H9 (cell line): ENCODE measurements around the gene KLHL21. TPM values are rescaled to one million over a fixed set of nuclear protein-coding genes. Genes with fewer than 3 reads are reported as not detected.
A peak's percentile ranks its signal among the peaks of the same experiment; 100 is the strongest.

Source experiments
- DNase-seq: peaks from one replicate; pipeline ENCODE4 v3.0.0-alpha.2; 2017
- H2AFZ ChIP-seq: one replicate; pipeline ENCODE4 v1.6.1; 2013; ENCODE audit warnings: mild to moderate bottlenecking, low read length, control low read depth, moderate library complexity
- H2AK5ac ChIP-seq: 2 replicates; pipeline ENCODE4 v1.6.1; 2013; ENCODE audit warnings: low read length, control low read depth, mixed read lengths; ENCODE audit not compliant: insufficient read length
- H2BK120ac ChIP-seq: one replicate; pipeline ENCODE4 v1.6.1; 2013; ENCODE audit warnings: low read depth, mild to moderate bottlenecking, low read length, control low read depth, inconsistent platforms; ENCODE audit not compliant: poor library complexity, severe bottlenecking
- H2BK12ac ChIP-seq: 2 replicates; pipeline ENCODE4 v1.6.1; 2013; ENCODE audit warnings: low read length, control low read depth, mixed read lengths, low read depth; ENCODE audit not compliant: insufficient read length
- H2BK15ac ChIP-seq: 2 replicates; pipeline ENCODE4 v1.6.1; 2013; ENCODE audit warnings: low read depth, low read length, control low read depth
- H2BK20ac ChIP-seq: one replicate; pipeline ENCODE4 v1.6.1; 2013; ENCODE audit warnings: low read depth, mild to moderate bottlenecking, low read length, control low read depth, inconsistent platforms; ENCODE audit not compliant: poor library complexity, severe bottlenecking
- H2BK5ac ChIP-seq: 2 replicates; pipeline ENCODE4 v1.6.1; 2013; ENCODE audit warnings: low read length, control low read depth, mixed read lengths; ENCODE audit not compliant: insufficient read length
- H3K14ac ChIP-seq: 2 replicates; pipeline ENCODE4 v1.6.1; 2013; ENCODE audit warnings: low read length, control low read depth; ENCODE audit not compliant: insufficient read depth
- H3K18ac ChIP-seq: 2 replicates; pipeline ENCODE4 v1.6.1; 2013; ENCODE audit warnings: low read depth, mild to moderate bottlenecking, mixed read lengths, low read length, control low read depth; ENCODE audit not compliant: insufficient read length
- H3K23ac ChIP-seq: 2 replicates; pipeline ENCODE4 v1.6.1; 2013; ENCODE audit warnings: low read length, control low read depth, mixed read lengths, low read depth; ENCODE audit not compliant: insufficient read length
- H3K23me2 ChIP-seq: 2 replicates; pipeline ENCODE4 v1.6.1; 2013; ENCODE audit warnings: low read depth, mild to moderate bottlenecking, mixed read lengths, low read length, control low read depth; ENCODE audit not compliant: insufficient read length, poor library complexity, severe bottlenecking
- H3K27ac ChIP-seq: 2 replicates; pipeline ENCODE4 v1.5.1; 2013; ENCODE audit warnings: low read length, control low read depth, mixed read lengths, low read depth; ENCODE audit not compliant: insufficient read length
- H3K27me3 ChIP-seq: 2 replicates; pipeline ENCODE4 v1.6.1; 2013; ENCODE audit warnings: low read length, control low read depth, inconsistent platforms; ENCODE audit not compliant: insufficient read depth
- H3K4ac ChIP-seq: 2 replicates; pipeline ENCODE4 v1.6.1; 2013; ENCODE audit warnings: low read depth, mild to moderate bottlenecking, control low read depth, inconsistent platforms, low read length, moderate library complexity
- H3K4me1 ChIP-seq: 2 replicates; pipeline ENCODE4 v1.6.1; 2013; ENCODE audit warnings: low read length, control low read depth, inconsistent platforms; ENCODE audit not compliant: insufficient read depth
- H3K4me2 ChIP-seq: 2 replicates; pipeline ENCODE4 v1.6.1; 2013; ENCODE audit warnings: low read length, control low read depth, mixed read lengths; ENCODE audit not compliant: insufficient read length, insufficient read depth
- H3K56ac ChIP-seq: 2 replicates; pipeline ENCODE4 v1.6.1; 2013; ENCODE audit warnings: low read depth, mild to moderate bottlenecking, mixed read lengths, low read length, control low read depth; ENCODE audit not compliant: insufficient read length
- H3K79me1 ChIP-seq: 2 replicates; pipeline ENCODE4 v1.6.1; 2013; ENCODE audit warnings: low read depth, mild to moderate bottlenecking, moderate library complexity, low read length, control low read depth, inconsistent platforms; ENCODE audit not compliant: insufficient read depth, poor library complexity, severe bottlenecking
- H3K79me2 ChIP-seq: 2 replicates; pipeline ENCODE4 v1.6.1; 2013; ENCODE audit warnings: low read length, control low read depth, inconsistent platforms; ENCODE audit not compliant: insufficient read depth
- H3K9ac ChIP-seq: 2 replicates; pipeline ENCODE4 v1.6.1; 2013; ENCODE audit warnings: low read length, control low read depth, mixed read lengths; ENCODE audit not compliant: insufficient read length; ENCODE audit errors: extremely low read depth
- H3K9me3 ChIP-seq: one replicate; pipeline ENCODE4 v1.6.1; 2013; ENCODE audit warnings: low read depth, low read length, inconsistent platforms; ENCODE audit not compliant: control insufficient read depth
- H3T11ph ChIP-seq: one replicate; pipeline ENCODE4 v1.6.1; 2013; ENCODE audit warnings: mild to moderate bottlenecking, low read length, control low read depth, inconsistent platforms
- H4K20me1 ChIP-seq: one replicate; pipeline ENCODE4 v1.6.1; 2013; ENCODE audit not compliant: control insufficient read depth, insufficient read length, insufficient read depth
- H4K5ac ChIP-seq: 2 replicates; pipeline ENCODE4 v1.6.1; 2013; ENCODE audit warnings: low read depth, mild to moderate bottlenecking, mixed read lengths, low read length, control low read depth; ENCODE audit not compliant: insufficient read length
- H4K8ac ChIP-seq: replicated peaks from 2 replicates; pipeline ENCODE4 v1.6.1; 2013; ENCODE audit warnings: low read length, control low read depth, mixed read lengths, low read depth; ENCODE audit not compliant: insufficient read length
- H4K91ac ChIP-seq: 2 replicates; pipeline ENCODE4 v1.6.1; 2013; ENCODE audit warnings: low read depth, mild to moderate bottlenecking, moderate library complexity, mixed read lengths, low read length, control low read depth; ENCODE audit not compliant: insufficient read length
- H3K27ac Mint-ChIP-seq, 3 experiments: 2 replicates in 2 of 3; 3 replicates in 1 of 3; pipeline ENCODE4 v1.8.0; 2020 to 2021; ENCODE audit warnings: mixed read lengths in 3 of 3, mild to moderate bottlenecking in 1 of 3, moderate library complexity in 1 of 3
- H3K27me3 Mint-ChIP-seq: 2 replicates; pipeline ENCODE4 v1.8.0; 2021; ENCODE audit warnings: low read depth, mild to moderate bottlenecking, moderate library complexity, mixed read lengths
- H3K36me3 Mint-ChIP-seq, 3 experiments: 2 replicates in 2 of 3; 3 replicates in 1 of 3; pipeline ENCODE4 v1.8.0; 2020 to 2021; ENCODE audit warnings: low read depth in 3 of 3, mixed read lengths in 3 of 3; ENCODE audit not compliant: insufficient read depth in 1 of 3
- H3K4me1 Mint-ChIP-seq, 2 experiments: 2 replicates each; pipeline ENCODE4 v1.8.0; 2020; ENCODE audit warnings: mixed read lengths in 2 of 2
- H3K4me3 Mint-ChIP-seq, 2 experiments: 2 replicates in 1 of 2; 3 replicates in 1 of 2; pipeline ENCODE4 v1.8.0; 2020 to 2021; ENCODE audit warnings: mild to moderate bottlenecking in 2 of 2, mixed read lengths in 2 of 2, moderate library complexity in 1 of 2
- H3K9me3 Mint-ChIP-seq, 2 experiments: 2 replicates in 1 of 2; 3 replicates in 1 of 2; pipeline ENCODE4 v1.8.0; 2020; ENCODE audit warnings: mild to moderate bottlenecking in 2 of 2, mixed read lengths in 2 of 2, moderate library complexity in 1 of 2
- WGBS: extraction: QIAGEN DNeasy Blood & Tissue Kit; methylation state at CpG from one replicate; pipeline ENCODE4 v1.1.7; 2013; ENCODE audit warnings: missing lambda C conversion rate, low lambda C conversion rate, mixed read lengths; ENCODE audit not compliant: insufficient read length; ENCODE audit errors: extremely low coverage; 5-methylcytosine and 5-hydroxymethylcytosine counted together
- total RNA-seq: library from RNA; stranded (reverse); gene quantifications from 2 replicates; pipeline ENCODE4 v1.2.1, GENCODE V29; 2021
- TF ChIP-seq, protein P1 (sequence below): fragments of 200-600 bp; sonication (generic); conservative IDR thresholded peaks from 3 replicates; pipeline ENCODE4 v1.8.0; 2021; ENCODE audit warnings: antibody characterized with exemption, mild to moderate bottlenecking

KLHL21 gene
- total RNA-seq, 1 experiment from 2014 or later = 31.9 TPM

DNA sequence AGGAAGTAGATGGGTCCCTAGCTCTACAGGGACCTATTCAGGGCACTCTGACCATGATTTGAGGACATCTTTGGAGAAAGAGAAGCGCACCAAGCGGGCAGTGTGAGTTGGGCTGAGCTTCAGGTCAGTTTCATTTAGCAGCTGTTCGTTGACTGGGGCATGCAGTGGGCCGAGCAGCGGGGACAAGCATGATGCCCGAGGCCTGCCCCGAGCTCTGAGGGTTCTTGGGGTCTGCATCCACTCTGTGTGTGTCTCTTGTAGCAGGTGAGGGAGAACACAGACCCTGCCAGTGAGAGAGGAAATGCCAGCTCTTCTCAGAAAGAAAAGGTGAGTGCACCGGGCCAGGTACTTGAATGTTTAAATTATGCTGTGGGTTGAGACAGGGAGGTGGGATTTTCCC, 27.4 kb upstream of the KLHL21 start:
- Histone ChIP-seq H3K27ac (no peak overlapping the region), H3K56ac (no peak overlapping the region), H3K79me2 (0 out of 2 replicates have a peak, but pooled peaks cover 2% of the 10 kb centered on the region), H3K9me3 (no peaks in the 10 kb centered on the region), H2BK12ac (no peak overlapping the region), H4K20me1 (no peaks in the 10 kb centered on the region), H3K4me2 (no peak overlapping the region), H4K91ac (no peak overlapping the region), H2BK15ac (no peak overlapping the region), H3K79me1 (no peaks in the 10 kb centered on the region), H4K5ac (no peak overlapping the region), H2BK20ac (no peak overlapping the region), H3K9ac (no peak overlapping the region), H3K18ac (no peak overlapping the region), H3K23ac (no peak overlapping the region), H3K27me3 (no peaks in the 10 kb centered on the region), H3K4me1 (no peaks in the 10 kb centered on the region), H2BK120ac (no peak overlapping the region), H3T11ph (no peak overlapping the region), H3K23me2 (no peaks in the 10 kb centered on the region), H3K4ac (no peak overlapping the region), H2AK5ac (no peak overlapping the region), H4K8ac (no peak overlapping the region), H3K14ac (no peak overlapping the region), H2BK5ac (no peak overlapping the region), H2AFZ (no peak overlapping the region)
- Mint-ChIP-seq H3K36me3 (peaks cover 18 to 72% (median 58%) of the 10 kb centered on the region in 3 experiments), H3K27me3 (no peaks in the 10 kb centered on the region), H3K9me3 (no peaks in the 10 kb centered on the region), H3K4me3 (no peak overlapping the region), H3K4me1 (peaks cover 0 to 8% of the 10 kb centered on the region in 2 experiments; a peak in 2 of 4 replicates), H3K27ac (peak overlapping the region in 2 of 3 experiments; percentile 48 to 77; a peak in 2 of 7 replicates)
- no CpG with 5 or more reads among the region's 8 CpGs for WGBS
- no peak for DNase-seq
- TF ChIP-seq, protein P1, sequence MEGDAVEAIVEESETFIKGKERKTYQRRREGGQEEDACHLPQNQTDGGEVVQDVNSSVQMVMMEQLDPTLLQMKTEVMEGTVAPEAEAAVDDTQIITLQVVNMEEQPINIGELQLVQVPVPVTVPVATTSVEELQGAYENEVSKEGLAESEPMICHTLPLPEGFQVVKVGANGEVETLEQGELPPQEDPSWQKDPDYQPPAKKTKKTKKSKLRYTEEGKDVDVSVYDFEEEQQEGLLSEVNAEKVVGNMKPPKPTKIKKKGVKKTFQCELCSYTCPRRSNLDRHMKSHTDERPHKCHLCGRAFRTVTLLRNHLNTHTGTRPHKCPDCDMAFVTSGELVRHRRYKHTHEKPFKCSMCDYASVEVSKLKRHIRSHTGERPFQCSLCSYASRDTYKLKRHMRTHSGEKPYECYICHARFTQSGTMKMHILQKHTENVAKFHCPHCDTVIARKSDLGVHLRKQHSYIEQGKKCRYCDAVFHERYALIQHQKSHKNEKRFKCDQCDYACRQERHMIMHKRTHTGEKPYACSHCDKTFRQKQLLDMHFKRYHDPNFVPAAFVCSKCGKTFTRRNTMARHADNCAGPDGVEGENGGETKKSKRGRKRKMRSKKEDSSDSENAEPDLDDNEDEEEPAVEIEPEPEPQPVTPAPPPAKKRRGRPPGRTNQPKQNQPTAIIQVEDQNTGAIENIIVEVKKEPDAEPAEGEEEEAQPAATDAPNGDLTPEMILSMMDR = no peak
